ENCODE results near the gene COA3. TPM values are rescaled to one million over a fixed set of nuclear protein-coding genes. Genes with fewer than 3 reads are reported as not detected.

Gene COA3
- total RNA-seq, 1 experiment from 2014 or later, result 54.2 TPM

DNA sequence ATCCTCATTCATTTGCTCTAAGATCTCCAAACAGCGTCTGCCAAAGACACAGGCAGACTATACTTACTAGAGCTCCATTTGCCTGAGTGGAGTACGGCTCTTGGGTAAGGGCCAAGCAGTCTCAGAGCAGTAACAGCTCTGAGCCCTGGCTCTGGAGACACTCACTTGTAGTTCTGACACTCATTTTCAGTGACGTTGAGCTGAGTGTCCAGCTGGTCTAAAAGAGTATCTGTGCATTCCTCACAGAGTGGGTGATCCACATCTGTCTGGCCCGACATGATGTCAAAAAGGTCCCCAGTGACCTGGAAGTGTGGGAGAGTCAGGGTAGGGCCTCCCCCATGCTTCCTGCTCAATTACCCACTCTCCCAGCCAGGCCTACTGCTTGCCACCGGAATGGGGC is 19.9 kb upstream of the COA3 start (continued):
- TF ChIP-seq, protein P1, sequence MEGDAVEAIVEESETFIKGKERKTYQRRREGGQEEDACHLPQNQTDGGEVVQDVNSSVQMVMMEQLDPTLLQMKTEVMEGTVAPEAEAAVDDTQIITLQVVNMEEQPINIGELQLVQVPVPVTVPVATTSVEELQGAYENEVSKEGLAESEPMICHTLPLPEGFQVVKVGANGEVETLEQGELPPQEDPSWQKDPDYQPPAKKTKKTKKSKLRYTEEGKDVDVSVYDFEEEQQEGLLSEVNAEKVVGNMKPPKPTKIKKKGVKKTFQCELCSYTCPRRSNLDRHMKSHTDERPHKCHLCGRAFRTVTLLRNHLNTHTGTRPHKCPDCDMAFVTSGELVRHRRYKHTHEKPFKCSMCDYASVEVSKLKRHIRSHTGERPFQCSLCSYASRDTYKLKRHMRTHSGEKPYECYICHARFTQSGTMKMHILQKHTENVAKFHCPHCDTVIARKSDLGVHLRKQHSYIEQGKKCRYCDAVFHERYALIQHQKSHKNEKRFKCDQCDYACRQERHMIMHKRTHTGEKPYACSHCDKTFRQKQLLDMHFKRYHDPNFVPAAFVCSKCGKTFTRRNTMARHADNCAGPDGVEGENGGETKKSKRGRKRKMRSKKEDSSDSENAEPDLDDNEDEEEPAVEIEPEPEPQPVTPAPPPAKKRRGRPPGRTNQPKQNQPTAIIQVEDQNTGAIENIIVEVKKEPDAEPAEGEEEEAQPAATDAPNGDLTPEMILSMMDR (IDR thresholded peaks at IDR 0.05), result no peak

DNA sequence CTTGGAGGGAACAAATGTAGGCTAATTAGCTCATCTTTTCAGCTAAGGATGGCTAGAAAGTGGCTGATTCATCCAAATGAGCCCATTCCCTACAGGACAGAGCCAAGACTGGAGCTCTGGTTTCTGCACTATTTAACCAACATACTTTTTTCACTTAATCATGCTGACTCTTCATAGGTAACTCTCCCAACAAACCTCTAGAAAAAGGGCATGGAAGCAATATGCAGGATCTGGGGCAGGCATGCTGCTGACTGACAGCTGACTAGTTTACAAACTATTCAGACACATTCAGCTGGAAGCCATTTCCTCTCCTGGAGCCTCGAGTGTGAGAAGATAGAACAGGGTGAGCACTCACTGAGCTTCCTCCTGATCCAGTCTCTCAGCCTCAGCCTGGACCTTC is 19.4 kb upstream of the COA3 start:
- Mint-ChIP-seq H3K9me3 (no peaks in the 10 kb centered on the region), H3K27me3 (ENCODE audit: low read depth) (no peaks in the 10 kb centered on the region), H3K4me1 (no peaks in the 10 kb centered on the region), H3K36me3 (peaks cover 61% of the 10 kb centered on the region), H3K4me3 (no peak overlapping the region), H3K27ac (no peak overlapping the region)
- ChIA-PET CTCF (interaction anchor here (0.9 to 1.4 kb wide), 2 partner anchors 111 to 121 kb away, joined by 3 to 4 read pairs; no protein-coding TSS in a partner anchor), POLR2A (no interaction called here)
- ATAC-seq, result no peak
- no peak for DNase-seq (ENCODE audit: low spot score)
- TF ChIP-seq GRHL2 (CRISPR knock-in tag; IDR thresholded peaks at IDR 0.05; ENCODE audit: insufficient replicate concordance, severe bottlenecking) (no peak), GTF2I (CRISPR knock-in tag; conservative IDR thresholded peaks at IDR 0.05) (no peak), IRF2 (CRISPR knock-in tag; IDR thresholded peaks at IDR 0.05; ENCODE audit: borderline replicate concordance, low read depth) (no peak), JUN (CRISPR knock-in tag; IDR thresholded peaks at IDR 0.05) (no peak), SMAD4 (CRISPR knock-in tag; IDR thresholded peaks at IDR 0.05) (no peak), TEAD4 (CRISPR knock-in tag; IDR thresholded peaks at IDR 0.05) (no peak), ZNF423 (CRISPR knock-in tag; IDR thresholded peaks at IDR 0.05) (no peak), HMGA2 (CRISPR knock-in tag; IDR thresholded peaks at IDR 0.05) (no peak), RORB (CRISPR knock-in tag; IDR thresholded peaks at IDR 0.05) (no peak), ETV6 (CRISPR knock-in tag; IDR thresholded peaks at IDR 0.05) (no peak), SOX15 (CRISPR knock-in tag; IDR thresholded peaks at IDR 0.05) (no peak), CBFB (CRISPR knock-in tag; IDR thresholded peaks at IDR 0.05; ENCODE audit: low read depth) (no peak), CREM (CRISPR knock-in tag; IDR thresholded peaks at IDR 0.05) (no peak), SP1 (CRISPR knock-in tag; conservative IDR thresholded peaks at IDR 0.05) (no peak)
- TF ChIP-seq, protein P2, sequence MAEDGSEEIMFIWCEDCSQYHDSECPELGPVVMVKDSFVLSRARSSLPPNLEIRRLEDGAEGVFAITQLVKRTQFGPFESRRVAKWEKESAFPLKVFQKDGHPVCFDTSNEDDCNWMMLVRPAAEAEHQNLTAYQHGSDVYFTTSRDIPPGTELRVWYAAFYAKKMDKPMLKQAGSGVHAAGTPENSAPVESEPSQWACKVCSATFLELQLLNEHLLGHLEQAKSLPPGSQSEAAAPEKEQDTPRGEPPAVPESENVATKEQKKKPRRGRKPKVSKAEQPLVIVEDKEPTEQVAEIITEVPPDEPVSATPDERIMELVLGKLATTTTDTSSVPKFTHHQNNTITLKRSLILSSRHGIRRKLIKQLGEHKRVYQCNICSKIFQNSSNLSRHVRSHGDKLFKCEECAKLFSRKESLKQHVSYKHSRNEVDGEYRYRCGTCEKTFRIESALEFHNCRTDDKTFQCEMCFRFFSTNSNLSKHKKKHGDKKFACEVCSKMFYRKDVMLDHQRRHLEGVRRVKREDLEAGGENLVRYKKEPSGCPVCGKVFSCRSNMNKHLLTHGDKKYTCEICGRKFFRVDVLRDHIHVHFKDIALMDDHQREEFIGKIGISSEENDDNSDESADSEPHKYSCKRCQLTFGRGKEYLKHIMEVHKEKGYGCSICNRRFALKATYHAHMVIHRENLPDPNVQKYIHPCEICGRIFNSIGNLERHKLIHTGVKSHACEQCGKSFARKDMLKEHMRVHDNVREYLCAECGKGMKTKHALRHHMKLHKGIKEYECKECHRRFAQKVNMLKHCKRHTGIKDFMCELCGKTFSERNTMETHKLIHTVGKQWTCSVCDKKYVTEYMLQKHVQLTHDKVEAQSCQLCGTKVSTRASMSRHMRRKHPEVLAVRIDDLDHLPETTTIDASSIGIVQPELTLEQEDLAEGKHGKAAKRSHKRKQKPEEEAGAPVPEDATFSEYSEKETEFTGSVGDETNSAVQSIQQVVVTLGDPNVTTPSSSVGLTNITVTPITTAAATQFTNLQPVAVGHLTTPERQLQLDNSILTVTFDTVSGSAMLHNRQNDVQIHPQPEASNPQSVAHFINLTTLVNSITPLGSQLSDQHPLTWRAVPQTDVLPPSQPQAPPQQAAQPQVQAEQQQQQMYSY (CRISPR knock-in tag; IDR thresholded peaks at IDR 0.05), result no peak
- TF ChIP-seq, protein P3, sequence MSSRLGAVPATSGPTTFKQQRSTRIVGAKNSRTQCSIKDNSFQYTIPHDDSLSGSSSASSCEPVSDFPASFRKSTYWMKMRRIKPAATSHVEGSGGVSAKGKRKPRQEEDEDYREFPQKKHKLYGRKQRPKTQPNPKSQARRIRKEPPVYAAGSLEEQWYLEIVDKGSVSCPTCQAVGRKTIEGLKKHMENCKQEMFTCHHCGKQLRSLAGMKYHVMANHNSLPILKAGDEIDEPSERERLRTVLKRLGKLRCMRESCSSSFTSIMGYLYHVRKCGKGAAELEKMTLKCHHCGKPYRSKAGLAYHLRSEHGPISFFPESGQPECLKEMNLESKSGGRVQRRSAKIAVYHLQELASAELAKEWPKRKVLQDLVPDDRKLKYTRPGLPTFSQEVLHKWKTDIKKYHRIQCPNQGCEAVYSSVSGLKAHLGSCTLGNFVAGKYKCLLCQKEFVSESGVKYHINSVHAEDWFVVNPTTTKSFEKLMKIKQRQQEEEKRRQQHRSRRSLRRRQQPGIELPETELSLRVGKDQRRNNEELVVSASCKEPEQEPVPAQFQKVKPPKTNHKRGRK (CRISPR knock-in tag; IDR thresholded peaks at IDR 0.05; ENCODE audit: borderline replicate concordance), result no peak
- TF ChIP-seq, protein P4, sequence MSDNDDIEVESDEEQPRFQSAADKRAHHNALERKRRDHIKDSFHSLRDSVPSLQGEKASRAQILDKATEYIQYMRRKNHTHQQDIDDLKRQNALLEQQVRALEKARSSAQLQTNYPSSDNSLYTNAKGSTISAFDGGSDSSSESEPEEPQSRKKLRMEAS (CRISPR knock-in tag; IDR thresholded peaks at IDR 0.05), result no peak
- TF ChIP-seq, protein P5, sequence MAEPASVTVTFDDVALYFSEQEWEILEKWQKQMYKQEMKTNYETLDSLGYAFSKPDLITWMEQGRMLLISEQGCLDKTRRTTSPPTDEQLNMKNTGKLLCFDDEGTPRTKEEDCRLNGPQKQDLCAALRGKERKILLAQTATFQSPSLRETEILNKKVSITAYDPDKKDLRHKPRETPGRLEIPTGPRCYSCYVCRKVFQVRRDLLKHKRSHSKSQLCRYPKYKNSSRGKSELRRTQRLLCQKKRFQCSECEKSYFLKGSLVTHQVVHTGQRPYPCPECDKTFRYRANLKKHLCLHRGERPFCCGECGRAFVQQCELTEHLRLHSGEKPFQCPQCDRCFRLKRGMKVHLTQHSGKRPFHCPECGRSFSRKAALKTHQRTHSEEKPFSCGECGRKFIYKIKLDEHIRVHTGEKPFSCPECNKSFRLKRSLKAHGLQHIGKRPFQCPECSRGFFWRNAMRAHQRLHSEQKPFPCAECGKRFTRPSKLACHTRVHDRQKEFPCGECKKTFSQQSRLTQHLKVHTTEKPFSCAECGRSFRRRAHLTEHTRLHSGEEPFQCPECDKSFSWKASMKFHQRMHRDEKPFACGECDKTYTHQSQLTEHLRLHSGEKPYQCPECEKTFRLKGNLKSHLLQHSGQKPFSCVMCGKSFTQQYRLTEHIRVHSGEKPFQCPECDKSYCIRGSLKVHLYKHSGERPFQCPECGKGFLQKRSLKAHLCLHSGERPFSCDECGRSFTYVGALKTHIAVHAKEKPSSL (CRISPR knock-in tag; conservative IDR thresholded peaks at IDR 0.05), result no peak
- TF ChIP-seq, protein P6, sequence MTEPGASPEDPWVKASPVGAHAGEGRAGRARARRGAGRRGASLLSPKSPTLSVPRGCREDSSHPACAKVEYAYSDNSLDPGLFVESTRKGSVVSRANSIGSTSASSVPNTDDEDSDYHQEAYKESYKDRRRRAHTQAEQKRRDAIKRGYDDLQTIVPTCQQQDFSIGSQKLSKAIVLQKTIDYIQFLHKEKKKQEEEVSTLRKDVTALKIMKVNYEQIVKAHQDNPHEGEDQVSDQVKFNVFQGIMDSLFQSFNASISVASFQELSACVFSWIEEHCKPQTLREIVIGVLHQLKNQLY (CRISPR knock-in tag; IDR thresholded peaks at IDR 0.05), result no peak
- TF ChIP-seq, protein P7, sequence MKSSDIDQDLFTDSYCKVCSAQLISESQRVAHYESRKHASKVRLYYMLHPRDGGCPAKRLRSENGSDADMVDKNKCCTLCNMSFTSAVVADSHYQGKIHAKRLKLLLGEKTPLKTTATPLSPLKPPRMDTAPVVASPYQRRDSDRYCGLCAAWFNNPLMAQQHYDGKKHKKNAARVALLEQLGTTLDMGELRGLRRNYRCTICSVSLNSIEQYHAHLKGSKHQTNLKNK (CRISPR knock-in tag; IDR thresholded peaks at IDR 0.05), result no peak
